ENCODE results near the gene KREMEN1.

KREMEN1 gene

DNA sequence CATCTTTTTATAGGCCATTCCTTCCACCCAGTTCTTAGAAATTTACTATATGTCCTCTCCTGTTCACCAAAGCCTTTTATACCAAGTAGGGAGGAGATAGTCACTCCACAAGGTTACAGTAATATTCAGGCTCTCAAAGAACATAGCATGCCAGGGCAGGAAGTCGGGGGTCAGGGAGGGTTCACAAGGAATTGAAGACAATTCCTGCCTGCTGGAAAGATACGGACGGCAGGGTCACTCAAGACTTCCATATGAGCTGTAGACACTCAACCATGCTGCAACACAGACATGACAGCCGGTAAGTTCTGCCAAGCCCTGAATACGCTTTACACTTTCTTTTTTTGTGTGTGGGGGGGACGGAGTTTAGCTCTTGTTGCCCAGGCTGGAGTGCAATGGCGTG lies 11.9 kb upstream of the KREMEN1 start:
- TF ChIP-seq, protein P1, sequence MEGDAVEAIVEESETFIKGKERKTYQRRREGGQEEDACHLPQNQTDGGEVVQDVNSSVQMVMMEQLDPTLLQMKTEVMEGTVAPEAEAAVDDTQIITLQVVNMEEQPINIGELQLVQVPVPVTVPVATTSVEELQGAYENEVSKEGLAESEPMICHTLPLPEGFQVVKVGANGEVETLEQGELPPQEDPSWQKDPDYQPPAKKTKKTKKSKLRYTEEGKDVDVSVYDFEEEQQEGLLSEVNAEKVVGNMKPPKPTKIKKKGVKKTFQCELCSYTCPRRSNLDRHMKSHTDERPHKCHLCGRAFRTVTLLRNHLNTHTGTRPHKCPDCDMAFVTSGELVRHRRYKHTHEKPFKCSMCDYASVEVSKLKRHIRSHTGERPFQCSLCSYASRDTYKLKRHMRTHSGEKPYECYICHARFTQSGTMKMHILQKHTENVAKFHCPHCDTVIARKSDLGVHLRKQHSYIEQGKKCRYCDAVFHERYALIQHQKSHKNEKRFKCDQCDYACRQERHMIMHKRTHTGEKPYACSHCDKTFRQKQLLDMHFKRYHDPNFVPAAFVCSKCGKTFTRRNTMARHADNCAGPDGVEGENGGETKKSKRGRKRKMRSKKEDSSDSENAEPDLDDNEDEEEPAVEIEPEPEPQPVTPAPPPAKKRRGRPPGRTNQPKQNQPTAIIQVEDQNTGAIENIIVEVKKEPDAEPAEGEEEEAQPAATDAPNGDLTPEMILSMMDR (IDR thresholded peaks at IDR 0.05; ENCODE audit: low read depth, low read length) = no peak
- DNase-seq (ENCODE audit: low read depth in 2 of 2) = no peak
- no peak overlapping the region for H3K4me3 ChIP-seq (replicated peaks in 1 of 2; ENCODE audit: low read depth in 2 of 2, low read length in 2 of 2)

DNA sequence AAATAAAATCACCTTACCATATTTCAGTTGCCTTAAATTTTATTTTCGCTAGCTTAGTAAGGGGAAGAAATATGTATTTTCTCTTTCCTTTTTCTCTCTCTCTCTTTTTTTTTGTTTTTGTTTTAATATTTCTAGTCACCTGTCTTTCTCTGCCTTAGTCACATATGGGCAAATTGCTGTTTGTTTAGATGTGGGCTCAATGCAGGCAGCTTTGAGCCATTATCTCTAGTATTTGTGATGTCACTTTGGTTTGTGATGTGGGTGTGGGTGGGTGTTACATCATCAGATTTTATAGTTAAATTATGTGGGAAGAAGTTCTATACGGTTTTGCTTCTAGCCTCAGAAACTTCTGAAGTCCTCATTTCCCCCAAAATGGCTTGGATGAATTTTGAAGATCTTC lies 11.1 kb upstream of the KREMEN1 start, which contains the start of gene C22orf31:
C22orf31 (minus strand) TSS at position 59 of the 400 bp plus-strand sequence; CDS start at position 20, 39 bp downstream.
- TF ChIP-seq, protein P1 (IDR thresholded peaks at IDR 0.05; ENCODE audit: low read depth, low read length) = no peak
- DNase-seq (ENCODE audit: low read depth in 2 of 2) = peak in 1 of 2 donors; percentile 19
- H3K4me3 ChIP-seq (replicated peaks in 1 of 2; ENCODE audit: low read depth in 2 of 2, low read length in 2 of 2) = no peak within 1 kb of the TSS

DNA sequence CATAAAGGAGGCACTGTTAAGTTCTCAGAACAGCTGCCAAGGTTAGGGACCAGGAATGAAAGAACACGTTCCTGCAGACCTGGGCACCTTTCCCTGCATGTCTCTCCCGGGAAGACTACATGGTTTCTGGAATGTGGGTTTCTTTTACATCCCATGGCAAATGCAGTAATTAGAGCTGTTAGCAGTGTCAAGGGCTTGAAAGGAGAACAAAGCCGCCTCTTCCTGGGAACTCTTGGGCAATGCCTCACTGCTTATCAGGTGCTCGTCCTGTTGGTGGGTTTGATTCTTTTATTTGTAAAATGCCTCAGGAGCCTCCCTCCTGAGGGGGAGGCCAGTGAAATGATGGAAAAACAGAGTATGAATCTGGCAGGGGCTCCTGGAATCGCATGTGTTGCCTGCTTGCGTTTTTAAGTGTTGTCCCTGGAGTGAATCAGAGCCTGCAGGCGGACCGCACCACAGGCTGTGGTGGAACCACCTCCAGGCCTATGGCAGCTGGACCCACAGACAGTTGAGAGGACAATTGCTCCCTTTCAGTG lies 10.5 kb upstream of the KREMEN1 start:
- TF ChIP-seq, protein P1 (IDR thresholded peaks at IDR 0.05; ENCODE audit: low read depth, low read length) = no peak
- DNase-seq (ENCODE audit: low read depth in 2 of 2) = peak in 1 of 2 donors; percentile 60
- H3K4me3 ChIP-seq (replicated peaks in 1 of 2; ENCODE audit: low read depth in 2 of 2, low read length in 2 of 2) = no peak overlapping the region

DNA sequence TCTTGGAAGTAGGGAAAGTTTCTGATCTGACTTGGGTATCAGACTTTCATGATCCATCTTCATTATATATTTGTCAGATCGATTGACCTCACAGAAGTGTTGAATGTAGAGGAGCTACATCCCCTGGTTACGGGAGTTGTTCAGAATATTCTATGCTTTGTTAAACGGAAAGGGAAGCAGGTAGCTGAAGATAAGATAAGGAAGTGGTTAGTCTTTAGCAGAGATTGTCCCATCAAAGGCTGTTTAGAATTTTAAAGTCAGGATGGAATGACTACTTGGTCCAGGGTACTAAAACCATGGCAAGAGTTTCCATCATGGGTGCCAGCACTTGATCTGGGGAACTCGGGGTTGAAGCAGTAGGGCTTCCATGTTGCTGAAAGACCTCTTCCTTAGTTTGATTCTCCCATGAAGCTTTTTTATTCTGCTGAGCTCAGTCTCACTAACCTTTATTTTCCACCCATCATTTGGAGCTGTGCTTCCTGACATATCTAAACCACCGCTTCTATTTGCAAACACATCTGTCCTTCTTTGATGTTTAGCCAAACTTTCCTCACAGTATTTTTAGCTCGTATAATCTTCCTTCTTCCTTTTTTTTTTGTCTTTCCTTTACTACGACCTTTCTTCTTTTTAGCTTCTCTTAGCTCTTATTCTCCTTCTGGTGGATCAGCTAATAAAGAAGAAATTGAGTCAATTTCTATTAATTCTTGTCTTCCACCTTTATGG lies 7.2 kb upstream of the KREMEN1 start:
- no peak overlapping the region for H3K4me3 ChIP-seq (replicated peaks in 1 of 2; ENCODE audit: low read depth in 2 of 2, low read length in 2 of 2)
- TF ChIP-seq, protein P1 (IDR thresholded peaks at IDR 0.05; ENCODE audit: low read depth, low read length) = no peak
- DNase-seq (ENCODE audit: low read depth in 2 of 2) = no peak

DNA sequence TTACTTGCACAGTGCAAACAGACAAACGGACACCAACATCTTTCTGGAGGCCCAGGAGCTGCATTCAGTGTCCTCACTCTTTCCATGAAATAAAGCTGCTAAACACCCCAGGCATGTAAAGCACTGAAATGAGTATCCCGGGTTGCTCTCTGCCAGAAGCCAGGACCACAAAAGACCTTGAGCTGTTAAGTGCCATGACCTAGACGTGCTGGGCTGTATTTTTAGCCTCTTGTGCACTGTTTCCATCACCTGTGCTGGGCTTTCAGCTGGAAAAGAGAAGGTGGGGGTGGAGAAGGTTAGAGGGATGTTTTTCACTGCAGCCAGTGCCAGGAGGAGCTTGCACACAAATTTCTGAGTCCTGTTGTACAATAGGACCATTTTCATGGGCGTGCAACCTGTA lies 3.4 kb upstream of the KREMEN1 start:
- no peak overlapping the region for H3K4me3 ChIP-seq (replicated peaks in 1 of 2; ENCODE audit: low read depth in 2 of 2, low read length in 2 of 2)
- TF ChIP-seq, protein P1 (IDR thresholded peaks at IDR 0.05; ENCODE audit: low read depth, low read length) = no peak
- DNase-seq (ENCODE audit: low read depth in 2 of 2) = no peak

DNA sequence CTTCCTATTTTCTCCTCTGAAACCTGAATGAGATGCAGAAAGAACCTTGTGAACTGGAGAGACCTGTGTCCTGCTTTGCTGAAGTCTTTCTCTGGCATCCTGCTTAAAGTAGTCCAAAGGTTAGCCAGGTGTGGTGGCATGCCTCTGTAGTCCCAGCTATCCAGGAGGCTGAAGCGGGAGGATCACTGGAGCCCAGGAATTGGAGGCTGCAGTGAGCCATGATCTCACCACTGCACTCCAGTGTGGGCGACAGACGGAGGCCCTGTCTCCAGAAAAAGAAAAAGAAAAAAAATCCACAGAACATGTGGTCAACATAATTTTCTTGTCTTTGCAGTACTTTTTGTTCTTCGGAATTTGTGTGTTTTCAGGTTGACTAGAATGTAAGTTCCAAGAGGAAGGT lies 2.3 kb upstream of the KREMEN1 start:
- DNase-seq (ENCODE audit: low read depth in 2 of 2) = no peak
- no peak overlapping the region for H3K4me3 ChIP-seq (replicated peaks in 1 of 2; ENCODE audit: low read depth in 2 of 2, low read length in 2 of 2)
- TF ChIP-seq, protein P1 (IDR thresholded peaks at IDR 0.05; ENCODE audit: low read depth, low read length) = no peak
